ENCODE data around the gene APOA4. TPM values are rescaled to one million over a fixed set of nuclear protein-coding genes. Genes with fewer than 3 reads are reported as not detected.

The APOA4 gene
- total RNA-seq, 1 donor from 2014 or later, result not detected

DNA sequence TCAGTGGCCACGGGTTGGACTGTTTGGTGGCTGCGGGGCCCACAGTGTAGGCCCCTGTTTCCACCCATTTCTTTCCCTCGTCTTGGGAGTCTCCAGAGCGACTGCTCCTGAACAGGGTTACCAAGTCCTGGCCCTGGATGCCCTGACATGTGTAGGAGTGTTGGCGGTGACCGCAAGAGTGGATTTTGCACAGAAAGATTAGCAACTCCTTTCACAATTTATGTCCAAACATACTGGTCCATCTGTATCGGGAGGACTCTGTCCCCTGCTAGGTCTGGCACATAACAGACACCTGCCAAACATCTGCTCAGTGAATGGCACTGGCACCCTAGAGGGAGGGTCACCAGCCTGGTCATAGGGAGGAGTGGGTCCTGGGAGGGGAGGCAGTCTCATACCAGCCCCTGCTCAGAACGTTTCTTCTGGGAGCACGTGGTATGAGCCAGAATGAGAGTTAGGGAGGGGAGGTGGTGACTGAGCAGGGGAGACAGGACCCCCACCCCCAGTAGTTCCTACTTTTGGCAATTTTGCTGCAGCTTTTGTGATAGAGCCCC, 17.7 kb upstream of the APOA4 start:
- Mint-ChIP-seq H3K27ac (no peak overlapping the region), H3K36me3 (peaks cover 14% of the 10 kb centered on the region), H3K4me3 (no peak overlapping the region), H3K27me3 (ENCODE audit: low read depth) (no peaks in the 10 kb centered on the region), H3K9me3 (no peaks in the 10 kb centered on the region), H3K4me1 (peaks cover 18% of the 10 kb centered on the region)
- no peak for DNase-seq (ENCODE audit: low spot score in 2 of 2, unreplicated experiment in 2 of 2)
- TF ChIP-seq, protein P1, sequence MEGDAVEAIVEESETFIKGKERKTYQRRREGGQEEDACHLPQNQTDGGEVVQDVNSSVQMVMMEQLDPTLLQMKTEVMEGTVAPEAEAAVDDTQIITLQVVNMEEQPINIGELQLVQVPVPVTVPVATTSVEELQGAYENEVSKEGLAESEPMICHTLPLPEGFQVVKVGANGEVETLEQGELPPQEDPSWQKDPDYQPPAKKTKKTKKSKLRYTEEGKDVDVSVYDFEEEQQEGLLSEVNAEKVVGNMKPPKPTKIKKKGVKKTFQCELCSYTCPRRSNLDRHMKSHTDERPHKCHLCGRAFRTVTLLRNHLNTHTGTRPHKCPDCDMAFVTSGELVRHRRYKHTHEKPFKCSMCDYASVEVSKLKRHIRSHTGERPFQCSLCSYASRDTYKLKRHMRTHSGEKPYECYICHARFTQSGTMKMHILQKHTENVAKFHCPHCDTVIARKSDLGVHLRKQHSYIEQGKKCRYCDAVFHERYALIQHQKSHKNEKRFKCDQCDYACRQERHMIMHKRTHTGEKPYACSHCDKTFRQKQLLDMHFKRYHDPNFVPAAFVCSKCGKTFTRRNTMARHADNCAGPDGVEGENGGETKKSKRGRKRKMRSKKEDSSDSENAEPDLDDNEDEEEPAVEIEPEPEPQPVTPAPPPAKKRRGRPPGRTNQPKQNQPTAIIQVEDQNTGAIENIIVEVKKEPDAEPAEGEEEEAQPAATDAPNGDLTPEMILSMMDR (IDR thresholded peaks at IDR 0.05; ENCODE audit: unreplicated experiment), result no peak

DNA sequence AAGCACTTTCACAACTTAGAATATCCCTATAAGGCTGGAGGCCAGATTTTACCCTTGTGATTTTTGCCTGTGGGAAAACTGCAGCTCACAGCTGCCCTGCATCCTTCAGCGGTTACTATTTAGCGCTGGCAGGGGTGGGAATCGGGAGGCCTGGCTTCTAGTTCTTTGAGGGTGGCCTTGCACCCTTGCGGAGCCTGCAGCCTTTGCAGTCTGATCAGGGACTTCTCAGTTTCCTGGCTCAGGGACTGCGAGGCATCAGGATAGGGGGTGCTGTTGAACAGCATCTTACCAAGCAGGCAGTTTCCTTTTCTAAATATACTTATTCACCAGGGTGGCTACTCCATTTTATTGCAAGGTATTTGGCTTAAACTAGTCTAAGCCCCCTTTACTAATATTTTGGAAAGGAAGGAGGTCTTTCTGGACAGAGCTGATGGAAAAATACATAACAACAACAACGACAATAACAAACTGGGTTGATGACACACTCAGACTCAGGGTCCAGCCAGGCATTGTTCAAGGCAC, 17.2 kb upstream of the APOA4 start:
- Mint-ChIP-seq H3K4me1 (peaks cover 20% of the 10 kb centered on the region), H3K9me3 (no peaks in the 10 kb centered on the region), H3K27me3 (ENCODE audit: low read depth) (no peaks in the 10 kb centered on the region), H3K36me3 (peaks cover 12% of the 10 kb centered on the region), H3K4me3 (no peak overlapping the region), H3K27ac (no peak overlapping the region)
- TF ChIP-seq, protein P1 (IDR thresholded peaks at IDR 0.05; ENCODE audit: unreplicated experiment), result no peak
- no peak for DNase-seq (ENCODE audit: low spot score in 2 of 2, unreplicated experiment in 2 of 2)

DNA sequence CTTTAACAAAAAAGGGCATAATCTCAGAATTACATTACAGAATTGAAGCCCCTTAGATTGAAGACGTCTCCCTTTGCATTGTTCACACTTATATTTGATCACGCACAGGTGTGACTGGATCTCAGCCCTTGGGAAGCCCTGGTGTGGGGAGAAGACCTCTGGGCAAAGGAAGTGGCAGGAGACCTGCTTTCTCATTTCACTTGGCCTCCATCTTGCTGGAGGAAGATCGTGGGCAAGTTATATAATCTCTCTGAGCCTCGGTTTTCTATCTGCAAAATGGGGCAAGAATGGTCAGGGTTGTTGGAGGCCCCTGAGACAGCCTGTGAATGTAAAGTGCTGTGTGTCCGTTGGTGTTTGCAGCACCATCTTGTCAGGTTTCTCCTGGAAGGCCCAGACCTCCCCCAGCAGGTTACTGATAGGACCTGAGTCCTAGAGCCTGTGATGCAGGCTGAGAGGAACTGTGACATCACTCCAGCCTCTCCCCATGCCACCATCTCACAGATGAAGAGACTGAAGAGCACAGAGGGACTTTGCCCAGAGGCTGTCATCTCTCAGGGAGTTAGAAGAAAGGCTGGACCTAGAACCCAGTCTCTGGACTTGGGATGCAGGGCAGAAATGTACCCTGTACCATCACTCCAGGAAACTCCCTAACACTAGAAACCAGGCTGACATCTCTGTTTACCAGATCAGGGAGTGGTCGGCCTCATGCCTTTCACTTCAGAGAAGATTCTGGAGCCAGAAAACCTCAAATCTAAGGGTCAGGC, 15.4 kb upstream of the APOA4 start:
- no peak overlapping the region for H3K27ac Mint-ChIP-seq
- no peaks in the 10 kb centered on the region for H3K27me3 Mint-ChIP-seq (ENCODE audit: low read depth)
- no peaks in the 10 kb centered on the region for H3K9me3 Mint-ChIP-seq
- H3K4me3 Mint-ChIP-seq, result no peak overlapping the region
- H3K36me3 Mint-ChIP-seq, result peaks cover 6% of the 10 kb centered on the region
- DNase-seq (ENCODE audit: low spot score in 2 of 2, unreplicated experiment in 2 of 2), result no peak
- TF ChIP-seq, protein P1 (IDR thresholded peaks at IDR 0.05; ENCODE audit: unreplicated experiment), result no peak
- peaks cover 24% of the 10 kb centered on the region for H3K4me1 Mint-ChIP-seq

DNA sequence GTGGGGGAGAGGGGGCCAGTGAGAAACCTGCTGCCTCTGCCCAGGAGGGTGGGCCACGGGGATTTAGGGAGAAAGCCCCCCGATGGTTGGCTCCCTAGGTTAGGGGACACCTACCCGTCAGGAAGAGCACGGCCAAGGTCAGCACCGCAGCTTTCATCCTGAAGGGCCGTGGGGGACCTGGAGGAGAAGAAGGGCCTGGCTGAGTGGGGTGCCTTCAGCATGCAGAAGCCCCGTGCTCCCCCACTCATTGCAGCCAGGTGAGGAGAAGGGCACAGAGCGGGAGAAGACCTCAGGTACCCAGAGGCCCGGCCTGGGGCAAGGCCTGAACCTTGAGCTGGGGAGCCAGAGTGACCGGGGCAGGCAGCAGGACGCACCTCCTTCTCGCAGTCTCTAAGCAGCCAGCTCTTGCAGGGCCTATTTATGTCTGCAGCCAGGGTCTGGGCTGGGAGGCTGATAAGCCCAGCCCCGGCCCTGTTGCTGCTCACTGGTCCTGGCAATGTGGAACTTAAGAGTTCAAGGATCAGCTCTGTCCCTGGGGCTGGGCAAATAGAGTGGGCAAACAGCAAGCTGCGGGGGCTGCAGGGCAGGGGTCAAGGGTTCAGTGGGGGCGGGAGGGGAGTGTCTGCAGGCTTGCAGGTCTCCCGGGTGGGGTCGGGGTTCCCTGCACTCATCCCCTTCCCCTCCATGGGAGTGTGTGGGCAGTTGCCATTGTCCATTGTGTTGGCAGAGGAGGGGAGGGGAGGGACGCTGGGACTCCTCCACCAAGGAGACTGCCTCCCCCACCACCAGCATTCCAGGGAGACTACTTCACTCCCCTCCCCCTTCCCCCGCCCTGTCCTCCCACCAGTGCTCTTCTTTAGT, 14.4 kb upstream of the APOA4 start, which contains the start of gene APOA1:
TSS of gene APOA1 (minus strand) at position 392 of the 861 bp plus-strand sequence. CDS start at position 157, 235 bp downstream.
- Mint-ChIP-seq H3K27ac (no peak within 1 kb of the TSS), H3K4me1 (peaks cover 24% of the 10 kb centered on the region), H3K36me3 (no peaks in the 10 kb centered on the region), H3K4me3 (no peak within 1 kb of the TSS), H3K27me3 (ENCODE audit: low read depth) (no peaks in the 10 kb centered on the region), H3K9me3 (no peaks in the 10 kb centered on the region)
- DNase-seq (ENCODE audit: low spot score in 2 of 2, unreplicated experiment in 2 of 2), result no peak
- TF ChIP-seq, protein P1 (IDR thresholded peaks at IDR 0.05; ENCODE audit: unreplicated experiment), result no peak

DNA sequence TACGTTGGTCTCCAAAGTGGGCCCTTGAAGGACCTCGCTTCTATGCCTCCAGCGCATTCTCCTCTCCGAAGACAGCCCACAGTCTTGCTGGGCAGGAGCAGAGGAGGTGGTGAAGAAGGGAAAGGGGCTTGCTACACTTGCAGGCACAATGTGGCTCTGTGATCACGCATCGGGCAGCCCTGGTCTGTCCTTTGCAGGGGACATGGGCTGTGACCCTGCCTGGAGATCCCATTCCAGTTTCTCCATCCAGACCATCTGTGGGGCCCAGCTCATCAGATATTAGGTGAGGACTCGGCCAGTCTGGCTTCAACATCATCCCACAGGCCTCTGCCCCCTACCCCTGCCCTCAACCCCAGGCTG, 13.5 kb upstream of the APOA4 start:
- TF ChIP-seq, protein P1 (IDR thresholded peaks at IDR 0.05; ENCODE audit: unreplicated experiment), result no peak
- Mint-ChIP-seq H3K36me3 (no peaks in the 10 kb centered on the region), H3K4me1 (peaks cover 24% of the 10 kb centered on the region), H3K9me3 (no peaks in the 10 kb centered on the region), H3K27ac (no peak overlapping the region), H3K4me3 (no peak overlapping the region), H3K27me3 (ENCODE audit: low read depth) (no peaks in the 10 kb centered on the region)
- DNase-seq (ENCODE audit: low spot score in 2 of 2, unreplicated experiment in 2 of 2), result no peak

Data from mesothelial cell of epicardium (in vitro differentiated cells).